Body of pancreas (tissue), 4 donors: ENCODE data around the gene SHROOM2. TPM values are rescaled to one million over a fixed set of nuclear protein-coding genes. Genes with fewer than 3 reads are reported as not detected.

Source experiments
- ATAC-seq: fragments of 150-250 bp; one replicate; pipeline ENCODE4 v1.9.1; 2016
- DNase-seq, 4 donors: peaks; one replicate each; pipeline ENCODE4 v3.0.0-alpha.2; 2019
- H3K27ac ChIP-seq, 4 donors: fragments of 200-600 bp; sonication (generic); 1 replicate in 3 of 4; 2 replicates in 1 of 4; pipeline versions ENCODE4 v1.5.1 to v1.6.1; 2016 to 2019; ENCODE audit warnings: mild to moderate bottlenecking in 1 of 4, mixed read lengths in 1 of 4, moderate library complexity in 1 of 4
- H3K27me3 ChIP-seq, 2 donors: fragments of 200-600 bp; sonication (generic); one replicate each; pipeline ENCODE4 v1.6.0; 2016; ENCODE audit warnings: mild to moderate bottlenecking in 1 of 2
- H3K36me3 ChIP-seq, 2 donors: fragments of 200-600 bp; sonication (generic); replicated peaks in 1 of 2; 2 replicates each; pipeline ENCODE4 v1.5.1; 2016; ENCODE audit warnings: low read depth in 2 of 2; ENCODE audit not compliant: insufficient read depth in 1 of 2
- H3K4me1 ChIP-seq: fragments of 200-600 bp; sonication (generic); one replicate; pipeline ENCODE4 v1.6.0; 2016
- H3K4me3 ChIP-seq, 2 donors: fragments of 200-600 bp; sonication (generic); 1 replicate in 1 of 2; 2 replicates in 1 of 2; pipeline ENCODE4 v1.5.1; 2016 to 2019
- H3K9me3 ChIP-seq, 3 donors: fragments of 200-600 bp; sonication (generic); 1 replicate in 2 of 3; 2 replicates in 1 of 3; pipeline ENCODE4 v1.5.1; 2016
- POLR2A ChIP-seq, 3 donors: fragments of 450-650 bp; IDR thresholded peaks; one replicate each; pipeline ENCODE4 v1.6.1; 2016; ENCODE audit warnings: antibody characterized with exemption in 3 of 3, mild to moderate bottlenecking in 2 of 3
- WGBS, 2 donors: methylation state at CpG; one replicate each; pipeline ENCODE4 v1.1.5; 2017; 5-methylcytosine and 5-hydroxymethylcytosine counted together
- intact Hi-C: fragments of 100-400 bp; cut with DNase I; formaldehyde crosslinking; loops from one replicate; pipeline ENCODE4 v1.15.1; 2023
- total RNA-seq, 2 donors: library from RNA; depleted of rRNA; stranded (reverse); fragments of >200 nt; gene quantifications; one replicate each; pipeline ENCODE4 v1.1.0, GENCODE V29; 2016
- TF ChIP-seq, protein P1 (sequence below), 7 experiments: fragments of 450-650 bp in 4 of 7; fragments of 200-600 bp in 3 of 7; sonication (generic) in 3 of 7; IDR thresholded peaks; one replicate each; pipeline ENCODE4 v1.5.1; 2016 to 2019; ENCODE audit warnings: antibody characterized with exemption in 7 of 7

The SHROOM2 gene
- total RNA-seq, 2 donors from 2014 or later = 9.9 TPM

DNA sequence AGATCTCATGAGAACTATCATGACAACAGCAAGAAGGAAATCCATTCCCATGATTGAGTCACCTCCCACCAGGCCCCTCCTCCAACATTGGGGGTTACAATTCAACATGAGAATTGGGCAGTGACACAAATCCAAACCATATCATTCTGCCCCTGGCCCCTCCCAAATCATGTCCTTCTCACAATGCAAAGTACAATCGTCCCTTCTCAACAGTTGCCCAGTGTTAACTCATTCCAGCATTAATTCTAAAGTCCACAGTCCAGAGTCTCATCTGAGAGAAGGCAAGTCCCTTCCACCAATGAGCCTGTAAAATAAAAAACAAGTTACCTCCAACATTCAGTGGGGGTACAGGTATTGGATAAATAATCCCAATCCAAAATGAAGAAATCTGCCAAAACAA, 166.1 kb downstream of the SHROOM2 start:
- ATAC-seq (no peak), DNase-seq (no peak)
- TF ChIP-seq POLR2A (IDR thresholded peaks at IDR 0.05) = no peak
- TF ChIP-seq, protein P1, sequence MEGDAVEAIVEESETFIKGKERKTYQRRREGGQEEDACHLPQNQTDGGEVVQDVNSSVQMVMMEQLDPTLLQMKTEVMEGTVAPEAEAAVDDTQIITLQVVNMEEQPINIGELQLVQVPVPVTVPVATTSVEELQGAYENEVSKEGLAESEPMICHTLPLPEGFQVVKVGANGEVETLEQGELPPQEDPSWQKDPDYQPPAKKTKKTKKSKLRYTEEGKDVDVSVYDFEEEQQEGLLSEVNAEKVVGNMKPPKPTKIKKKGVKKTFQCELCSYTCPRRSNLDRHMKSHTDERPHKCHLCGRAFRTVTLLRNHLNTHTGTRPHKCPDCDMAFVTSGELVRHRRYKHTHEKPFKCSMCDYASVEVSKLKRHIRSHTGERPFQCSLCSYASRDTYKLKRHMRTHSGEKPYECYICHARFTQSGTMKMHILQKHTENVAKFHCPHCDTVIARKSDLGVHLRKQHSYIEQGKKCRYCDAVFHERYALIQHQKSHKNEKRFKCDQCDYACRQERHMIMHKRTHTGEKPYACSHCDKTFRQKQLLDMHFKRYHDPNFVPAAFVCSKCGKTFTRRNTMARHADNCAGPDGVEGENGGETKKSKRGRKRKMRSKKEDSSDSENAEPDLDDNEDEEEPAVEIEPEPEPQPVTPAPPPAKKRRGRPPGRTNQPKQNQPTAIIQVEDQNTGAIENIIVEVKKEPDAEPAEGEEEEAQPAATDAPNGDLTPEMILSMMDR (IDR thresholded peaks at IDR 0.05) = no peak
- intact Hi-C loops = no loop called here
- no peaks in the 10 kb centered on the region for H3K9me3 ChIP-seq
- H3K27me3 ChIP-seq = no peaks in the 10 kb centered on the region
- no peaks in the 10 kb centered on the region for H3K4me1 ChIP-seq
- H3K36me3 ChIP-seq = no peaks in the 10 kb centered on the region
- no peak overlapping the region for H3K4me3 ChIP-seq
- no peak overlapping the region for H3K27ac ChIP-seq
- 18 to 67% methylated on average over 1 of the region's 1 CpG for WGBS, 2 donors

DNA sequence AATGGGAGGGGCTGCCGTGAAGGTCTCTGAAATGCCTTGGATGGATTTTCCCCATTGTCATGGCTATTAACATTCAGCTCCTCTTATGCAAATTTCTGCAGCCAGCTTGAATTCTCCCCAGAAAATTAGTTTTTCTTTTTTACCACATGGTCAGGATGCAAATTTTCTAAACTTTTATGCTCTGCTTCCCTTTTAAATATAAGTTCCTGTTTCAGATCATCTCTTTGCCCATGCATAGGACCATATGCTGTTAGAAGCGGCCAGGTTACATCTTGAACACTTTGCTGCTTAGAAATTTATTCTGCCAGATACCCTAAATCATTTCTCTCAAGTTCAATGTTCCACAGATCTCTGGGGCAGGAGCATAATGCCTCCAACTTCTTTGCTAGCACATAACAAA, 167.2 kb downstream of the SHROOM2 start:
- H3K9me3 ChIP-seq = no peaks in the 10 kb centered on the region
- WGBS, 2 donors = 83 to 96% methylated on average over 2 of the region's 2 CpGs
- H3K27me3 ChIP-seq = no peaks in the 10 kb centered on the region
- no peak overlapping the region for H3K27ac ChIP-seq
- H3K4me1 ChIP-seq = no peaks in the 10 kb centered on the region
- ATAC-seq = no peak
- no peak for TF ChIP-seq POLR2A (IDR thresholded peaks at IDR 0.05)
- TF ChIP-seq, protein P1 (IDR thresholded peaks at IDR 0.05) = no peak
- H3K4me3 ChIP-seq = no peak overlapping the region
- intact Hi-C loops = no loop called here
- H3K36me3 ChIP-seq = no peaks in the 10 kb centered on the region
- no peak for DNase-seq

GRCh38 chrX:9955506-9955905, 169.3 kb downstream of the SHROOM2 start:
- no peaks in the 10 kb centered on the region for H3K4me1 ChIP-seq
- H3K4me3 ChIP-seq = no peak overlapping the region
- no peak for DNase-seq
- no peaks in the 10 kb centered on the region for H3K27me3 ChIP-seq
- H3K9me3 ChIP-seq = no peaks in the 10 kb centered on the region
- no peak for TF ChIP-seq POLR2A (IDR thresholded peaks at IDR 0.05)
- TF ChIP-seq, protein P1 (IDR thresholded peaks at IDR 0.05) = no peak
- no peaks in the 10 kb centered on the region for H3K36me3 ChIP-seq
- no peak overlapping the region for H3K27ac ChIP-seq
- WGBS, 2 donors = 84 to 96% methylated on average over 4 to 6 of the region's 6 CpGs
- no peak for ATAC-seq
- intact Hi-C loops = no loop called here

- no peak for TF ChIP-seq POLR2A (IDR thresholded peaks at IDR 0.05)
- TF ChIP-seq, protein P1 (IDR thresholded peaks at IDR 0.05) = no peak
- ATAC-seq = no peak
Observed at GRCh38 chrX:9957743-9958142, 171.5 kb downstream of the SHROOM2 start.

DNA sequence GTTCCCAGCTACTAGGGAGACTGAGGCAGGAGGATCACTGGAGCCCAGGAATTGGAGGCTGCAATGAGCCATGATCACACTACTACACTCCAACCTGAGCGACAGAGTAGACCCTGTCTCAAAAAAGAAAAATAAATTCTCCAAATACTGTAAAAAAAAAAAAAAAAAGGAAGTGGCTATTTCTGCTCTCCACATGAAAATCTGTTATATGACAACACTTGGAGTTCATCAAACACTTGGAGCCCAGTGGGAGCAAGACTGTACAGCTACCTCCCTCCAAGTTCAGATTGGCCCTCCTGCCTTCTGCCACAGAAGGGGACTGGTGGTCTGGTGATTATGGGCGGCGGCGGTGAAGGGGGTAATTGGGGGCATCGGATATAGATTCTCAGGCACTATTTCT, 172.0 kb downstream of the SHROOM2 start:
- WGBS, 2 donors = 86 to 90% methylated on average over 2 to 5 of the region's 5 CpGs
- H3K4me1 ChIP-seq = no peaks in the 10 kb centered on the region
- TF ChIP-seq, protein P1 (IDR thresholded peaks at IDR 0.05) = no peak
- no peak for TF ChIP-seq POLR2A (IDR thresholded peaks at IDR 0.05)
- no peaks in the 10 kb centered on the region for H3K27me3 ChIP-seq
- no peaks in the 10 kb centered on the region for H3K36me3 ChIP-seq
- ATAC-seq = no peak
- H3K9me3 ChIP-seq = no peaks in the 10 kb centered on the region
- no peak for DNase-seq
- no peak overlapping the region for H3K4me3 ChIP-seq
- intact Hi-C loops = no loop called here
- H3K27ac ChIP-seq = no peak overlapping the region

More at GRCh38 chrX:9957743-9958142, 171.5 kb downstream of the SHROOM2 start:
- Histone ChIP-seq H3K36me3 (no peaks in the 10 kb centered on the region), H3K4me3 (no peak overlapping the region), H3K9me3 (no peaks in the 10 kb centered on the region), H3K27ac (no peak overlapping the region), H3K4me1 (no peaks in the 10 kb centered on the region), H3K27me3 (no peaks in the 10 kb centered on the region)
- DNase-seq = no peak
- intact Hi-C loops = no loop called here
- WGBS, 2 donors = 94 to 96% methylated on average over 7 to 9 of the region's 9 CpGs
